G401 (cell line): ENCODE data around the gene CBLB. TPM values are rescaled to one million over a fixed set of nuclear protein-coding genes. Genes with fewer than 3 reads are reported as not detected.

Source experiments
- DNase-seq: peaks from one replicate; pipeline ENCODE4 v3.0.0-alpha.2; 2015; ENCODE audit warnings: low spot score
- in situ Hi-C: cut with HindIII; loops from 2 replicates; pipeline ENCODE4 v1.10.0; 2016; ENCODE audit warnings: low sequenced_read_pairs, mixed read lengths
- total RNA-seq: library from RNA; depleted of rRNA; stranded (reverse); fragments of >200 nt; shearing (Covaris generic); gene quantifications from 2 replicates; pipeline ENCODE4 v1.2.3, GENCODE V29; 2014

Gene CBLB
- total RNA-seq, 1 experiment from 2014 or later = 8.5 TPM

GRCh38 chr3:105800320-105800719, 68.5 kb downstream of the CBLB start:
- in situ Hi-C loops = no loop called here
- DNase-seq = no peak

GRCh38 chr3:105799286-105799685, 69.5 kb downstream of the CBLB start:
- no peak for DNase-seq
- in situ Hi-C loops = no loop called here

GRCh38 chr3:105798381-105798934, 70.4 kb downstream of the CBLB start:
- in situ Hi-C loops = no loop called here
- no peak for DNase-seq

- DNase-seq = no peak
- in situ Hi-C loops = no loop called here
Measured at GRCh38 chr3:105793040-105793439, 75.8 kb downstream of the CBLB start.

GRCh38 chr3:105791919-105792786, 76.7 kb downstream of the CBLB start:
- DNase-seq = no peak

GRCh38 chr3:105791131-105791530, 77.7 kb downstream of the CBLB start:
- no peak for DNase-seq

More at GRCh38 chr3:105791919-105792786, 76.7 kb downstream of the CBLB start:
- in situ Hi-C loops = no loop called here

GRCh38 chr3:105790534-105790933, 78.3 kb downstream of the CBLB start:
- in situ Hi-C loops = no loop called here
- DNase-seq = no peak

More at GRCh38 chr3:105791131-105791530, 77.7 kb downstream of the CBLB start:
- in situ Hi-C loops = no loop called here

GRCh38 chr3:105788593-105788992, 80.2 kb downstream of the CBLB start:
- in situ Hi-C loops = no loop called here
- DNase-seq = no peak

- in situ Hi-C loops = no loop called here
- DNase-seq = no peak
Measured at GRCh38 chr3:105787453-105787852, 81.4 kb downstream of the CBLB start.

- DNase-seq = no peak
- in situ Hi-C loops = no loop called here
Measured at GRCh38 chr3:105786990-105787389, 81.8 kb downstream of the CBLB start.

GRCh38 chr3:105786241-105786640, 82.6 kb downstream of the CBLB start:
- peak; percentile 78 for DNase-seq
- in situ Hi-C loops = no loop called here

- DNase-seq = peak; percentile 72
- in situ Hi-C loops = no loop called here
Measured at GRCh38 chr3:105785803-105786202, 83.0 kb downstream of the CBLB start.

GRCh38 chr3:105783631-105784030, 85.2 kb downstream of the CBLB start:
- no peak for DNase-seq
- in situ Hi-C loops = no loop called here

- no peak for DNase-seq
- in situ Hi-C loops = no loop called here
Measured at GRCh38 chr3:105781871-105782270, 86.9 kb downstream of the CBLB start.

GRCh38 chr3:105780107-105780506, 88.7 kb downstream of the CBLB start:
- in situ Hi-C loops = no loop called here
- DNase-seq = no peak

GRCh38 chr3:105775368-105775767, 93.4 kb downstream of the CBLB start:
- no peak for DNase-seq
- in situ Hi-C loops = no loop called here

- no peak for DNase-seq
- in situ Hi-C loops = no loop called here
Measured at GRCh38 chr3:105774444-105775180, 94.2 kb downstream of the CBLB start.

GRCh38 chr3:105773291-105773690, 95.5 kb downstream of the CBLB start:
- no peak for DNase-seq
- in situ Hi-C loops = no loop called here

- in situ Hi-C loops = no loop called here
- DNase-seq = no peak
Measured at GRCh38 chr3:105772635-105773034, 96.2 kb downstream of the CBLB start.

GRCh38 chr3:105771392-105771791, 97.4 kb downstream of the CBLB start:
- DNase-seq = no peak
- in situ Hi-C loops = no loop called here
